IMR-90 (cell line): ENCODE results near the gene KDM8. TPM values are rescaled to one million over a fixed set of nuclear protein-coding genes. Genes with fewer than 3 reads are reported as not detected.

Experiments
- ATAC-seq: fragments of 200-7000 bp; cut with Tn5 transposase; 2 replicates; pipeline ENCODE4 v1.9.1; 2020; ENCODE audit warnings: low read depth, mild to moderate bottlenecking, moderate library complexity
- BruUV-seq: library from RNA; stranded (reverse); fragments of 400-500 nt; replicated peaks from 2 replicates; lab custom pipeline; 2021; lab: Mats Ljungman, UMichigan
- CTCF ChIA-PET: fragments of 300-600 bp; formaldehyde crosslinking; extraction: SDS; loops from one replicate; lab custom pipeline; 2021; ENCODE audit warnings: antibody characterized with exemption; lab: Yijun Ruan, JAX
- POLR2A ChIA-PET: fragments of 300-600 bp; sonication (Branson Sonifier 250); formaldehyde crosslinking; loops from one replicate; lab custom pipeline; 2022; ENCODE audit warnings: antibody characterized with exemption; ENCODE audit not compliant: unreplicated experiment; lab: Charles Lee
- DNase-seq: peaks from one replicate; pipeline ENCODE4 v3.0.0; 2013
- H2AFZ ChIP-seq: replicated peaks from 2 replicates; pipeline ENCODE3; 2013; ENCODE audit warnings: low read length, mild to moderate bottlenecking; ENCODE audit not compliant: poor library complexity
- H2AK5ac ChIP-seq: 2 replicates; pipeline ENCODE4 v1.6.1; 2013; ENCODE audit warnings: low read depth, low read length, inconsistent platforms
- H2AK9ac ChIP-seq: replicated peaks from 2 replicates; pipeline ENCODE3; 2013; ENCODE audit warnings: mild to moderate bottlenecking, low read depth, low read length, moderate library complexity; ENCODE audit not compliant: poor library complexity
- H2BK120ac ChIP-seq: 2 replicates; pipeline ENCODE4 v1.6.1; 2013; ENCODE audit warnings: low read depth, low read length, inconsistent platforms
- H2BK15ac ChIP-seq: 3 replicates; pipeline ENCODE4 v1.6.1; 2013; ENCODE audit warnings: low read depth, low read length, inconsistent platforms
- H2BK20ac ChIP-seq: 2 replicates; pipeline ENCODE4 v1.6.1; 2013; ENCODE audit warnings: low read depth, mild to moderate bottlenecking, inconsistent platforms, low read length, moderate library complexity
- H2BK5ac ChIP-seq: 2 replicates; pipeline ENCODE4 v1.6.1; 2013; ENCODE audit warnings: mild to moderate bottlenecking, low read depth, low read length, inconsistent platforms; ENCODE audit not compliant: poor library complexity, severe bottlenecking
- H3K14ac ChIP-seq: replicated peaks from 2 replicates; pipeline ENCODE4 v1.6.1; 2013; ENCODE audit warnings: low read depth, low read length, inconsistent platforms
- H3K18ac ChIP-seq: 2 replicates; pipeline ENCODE4 v1.6.1; 2013; ENCODE audit warnings: low read depth, low read length, control low read depth
- H3K23ac ChIP-seq: 2 replicates; pipeline ENCODE4 v1.6.1; 2013; ENCODE audit warnings: low read depth, low read length, inconsistent platforms
- H3K27ac ChIP-seq: 2 replicates; pipeline ENCODE4 v1.5.1; 2013; ENCODE audit warnings: mild to moderate bottlenecking, control low read depth, low read length; ENCODE audit not compliant: insufficient read depth
- H3K27me3 ChIP-seq: 2 replicates; pipeline ENCODE4 v1.6.1; 2013; ENCODE audit warnings: low read length; ENCODE audit not compliant: control insufficient read depth, insufficient read depth
- H3K36me3 ChIP-seq: 2 replicates; pipeline ENCODE4 v1.6.1; 2013; ENCODE audit warnings: low read length, mixed read lengths; ENCODE audit not compliant: control insufficient read depth, insufficient read depth
- H3K4ac ChIP-seq: 2 replicates; pipeline ENCODE4 v1.6.1; 2013; ENCODE audit warnings: low read depth, low read length, inconsistent platforms
- H3K4me1 ChIP-seq: 2 replicates; pipeline ENCODE4 v1.6.1; 2013; ENCODE audit warnings: low read length, mixed read lengths; ENCODE audit not compliant: control insufficient read depth, insufficient read depth
- H3K4me2 ChIP-seq: 2 replicates; pipeline ENCODE4 v1.6.1; 2013; ENCODE audit warnings: low read depth, mild to moderate bottlenecking, control low read depth, low read length, moderate library complexity
- H3K4me3 ChIP-seq: 2 replicates; pipeline ENCODE4 v1.5.1; 2013; ENCODE audit warnings: low read depth, mild to moderate bottlenecking, control low read depth, low read length, moderate library complexity; ENCODE audit not compliant: insufficient read depth
- H3K56ac ChIP-seq: 2 replicates; pipeline ENCODE4 v1.6.1; 2013; ENCODE audit warnings: low read length, inconsistent platforms; ENCODE audit not compliant: insufficient read depth; ENCODE audit errors: extremely low read depth
- H3K79me1 ChIP-seq, 2 experiments: 2 replicates each; pipeline ENCODE4 v1.6.1; 2013; ENCODE audit warnings: low read length in 2 of 2, inconsistent platforms in 1 of 2, low read depth in 1 of 2
- H3K9ac ChIP-seq: 2 replicates; pipeline ENCODE4 v1.6.1; 2013; ENCODE audit warnings: low read depth, low read length, control low read depth
- H3K9me1 ChIP-seq: 2 replicates; pipeline ENCODE4 v1.6.1; 2013; ENCODE audit warnings: low read length, inconsistent platforms; ENCODE audit not compliant: insufficient read depth
- H3K9me3 ChIP-seq: 2 replicates; pipeline ENCODE4 v1.6.1; 2013; ENCODE audit warnings: low read length; ENCODE audit not compliant: control insufficient read depth, insufficient read depth
- H4K20me1 ChIP-seq: 2 replicates; pipeline ENCODE4 v1.6.1; 2013; ENCODE audit warnings: low read length, inconsistent platforms; ENCODE audit not compliant: insufficient read depth
- H4K5ac ChIP-seq: 2 replicates; pipeline ENCODE4 v1.6.1; 2013; ENCODE audit warnings: mild to moderate bottlenecking, low read depth, low read length, control low read depth
- H4K8ac ChIP-seq, 2 experiments: 2 replicates each; pipeline ENCODE4 v1.6.1; 2013; ENCODE audit warnings: low read depth in 2 of 2, low read length in 2 of 2, control low read depth in 1 of 2, inconsistent platforms in 1 of 2
- H4K91ac ChIP-seq: 2 replicates; pipeline ENCODE4 v1.6.1; 2013; ENCODE audit warnings: low read depth, low read length, inconsistent platforms; ENCODE audit not compliant: insufficient read depth
- BHLHE40 ChIP-seq: fragments of 150-350 bp; IDR thresholded peaks from 2 replicates; pipeline ENCODE4 v1.6.1; 2016; ENCODE audit warnings: mild to moderate bottlenecking, low read depth, low read length
- CEBPB ChIP-seq: IDR thresholded peaks from 2 replicates; pipeline ENCODE4 v1.6.1; 2012; ENCODE audit warnings: low read depth, low read length, improper control_type of control experiment
- CHD1 ChIP-seq: IDR thresholded peaks from 2 replicates; pipeline ENCODE4 v1.6.1; 2012; ENCODE audit warnings: low read depth, low read length, improper control_type of control experiment
- FOS ChIP-seq: fragments of 150-350 bp; IDR thresholded peaks from 2 replicates; pipeline ENCODE4 v1.6.1; 2016; ENCODE audit warnings: low read depth, low read length
- MAFK ChIP-seq: IDR thresholded peaks from 2 replicates; pipeline ENCODE4 v1.6.1; 2012; ENCODE audit warnings: low read depth, low read length, improper control_type of control experiment
- MAZ ChIP-seq: IDR thresholded peaks from 2 replicates; pipeline ENCODE4 v1.6.1; 2012; ENCODE audit warnings: low read depth, mild to moderate bottlenecking, low read length, improper control_type of control experiment, moderate library complexity, borderline replicate concordance
- MXI1 ChIP-seq: IDR thresholded peaks from 2 replicates; pipeline ENCODE4 v1.6.1; 2012; ENCODE audit warnings: low read depth, mild to moderate bottlenecking, low read length, moderate library complexity, borderline replicate concordance
- RAD21 ChIP-seq: IDR thresholded peaks from 2 replicates; pipeline ENCODE4 v1.6.1; 2012; ENCODE audit warnings: low read length, improper control_type of control experiment
- RCOR1 ChIP-seq: IDR thresholded peaks from 2 replicates; pipeline ENCODE4 v1.6.1; 2012; ENCODE audit warnings: mild to moderate bottlenecking, low read length, improper control_type of control experiment; ENCODE audit not compliant: insufficient replicate concordance
- RFX5 ChIP-seq: IDR thresholded peaks from 2 replicates; pipeline ENCODE4 v1.8.0; 2012; ENCODE audit warnings: low read depth, mild to moderate bottlenecking, low read length, moderate library complexity
- SMC3 ChIP-seq: fragments of 150-350 bp; IDR thresholded peaks from 2 replicates; pipeline ENCODE4 v1.6.1; 2016; ENCODE audit warnings: low read depth, mild to moderate bottlenecking, antibody characterized with exemption, low read length, moderate library complexity
- USF2 ChIP-seq: fragments of 150-350 bp; IDR thresholded peaks from 2 replicates; pipeline ENCODE4 v1.6.1; 2017; ENCODE audit warnings: mild to moderate bottlenecking, antibody characterized with exemption, low read length, low read depth
- WGBS, 2 experiments: methylation state at CpG; one replicate each; pipeline versions ENCODE4 v1.1.5 to v1.1.7; 2013; ENCODE audit warnings: missing lambda C conversion rate in 2 of 2; ENCODE audit not compliant: insufficient read length in 1 of 2; ENCODE audit errors: extremely low coverage in 2 of 2; 5-methylcytosine and 5-hydroxymethylcytosine counted together
- dilution Hi-C: fragments of 300-500 bp; cut with HindIII; formaldehyde crosslinking; loops from one replicate; pipeline ENCODE4 v1.14.3; 2018; ENCODE audit warnings: low sequenced_read_pairs; ENCODE audit not compliant: unreplicated experiment
- in situ Hi-C: fragments of 300-500 bp; cut with MboI; formaldehyde crosslinking; loops from 3 replicates; pipeline ENCODE4 v1.14.3; 2019; ENCODE audit warnings: low sequenced_read_pairs, inconsistent platforms, mixed read lengths
- intact Hi-C: fragments of 100-400 bp; cut with micrococcal nuclease; formaldehyde crosslinking; loops from 2 replicates; pipeline ENCODE4 v1.10.0; 2022
- polyA plus RNA-seq, 3 experiments: library from polyadenylated mRNA; depleted of rRNA; stranded (reverse); fragments of >200 nt; gene quantifications; 2 replicates each; pipeline ENCODE4 v1.2.3, GENCODE V29; 2012; ENCODE audit warnings: low replicate concordance in 1 of 3
- total RNA-seq: library from RNA; depleted of rRNA; stranded (reverse); fragments of >200 nt; gene quantifications from 2 replicates; pipeline ENCODE4 v1.2.3, GENCODE V29; 2012

The KDM8 gene
- total and polyA plus RNA-seq, 2 of the 4 experiments (the other 2 are of a cell fraction): 3.2 to 3.8 TPM

- Histone ChIP-seq H3K79me1 (peaks cover 37 to 57% of the 10 kb centered on the region in 2 experiments), H2BK120ac (peak overlapping the region; percentile 79), H3K9me1 (peaks cover 20% of the 10 kb centered on the region; the same call in 1 of the 2 replicates), H2BK5ac (no peak overlapping the region), H3K14ac (peak overlapping the region; percentile 85), H3K27ac (peak overlapping the region; percentile 9; the same call in 1 of the 2 replicates), H4K8ac (peak overlapping the region; percentile 31 to 74; a peak in 3 of 4 replicates), H4K20me1 (no peaks in the 10 kb centered on the region), H3K4me3 (no peak overlapping the region), H3K56ac (no peak overlapping the region), H3K18ac (peak overlapping the region; percentile 70), H3K4ac (peak overlapping the region; percentile 80), H3K36me3 (peaks cover 7% of the 10 kb centered on the region; the same call in 1 of the 2 replicates), H2BK15ac (peak overlapping the region; percentile 72; the same call in 1 of the 3 replicates), H3K4me2 (no peak overlapping the region), H3K4me1 (peaks cover 16% of the 10 kb centered on the region), H2AFZ (no peak overlapping the region), H4K91ac (peak overlapping the region; percentile 82), H2BK20ac (peak overlapping the region; percentile 76), H3K27me3 (no peaks in the 10 kb centered on the region), H4K5ac (peak overlapping the region; percentile 37), H2AK9ac (no peak overlapping the region), H2AK5ac (peak overlapping the region; percentile 88), H3K23ac (peak overlapping the region; percentile 71; the same call in 1 of the 2 replicates), H3K9ac (no peak overlapping the region), H3K9me3 (no peaks in the 10 kb centered on the region)
- dilution Hi-C loops: no loop called here
- in situ Hi-C loops: no loop called here
- intact Hi-C loops: no loop called here
- no peak for TF ChIP-seq RAD21
- TF ChIP-seq USF2: no peak
- no peak for TF ChIP-seq BHLHE40
- TF ChIP-seq FOS: no peak
- no peak for TF ChIP-seq MAFK
- TF ChIP-seq SMC3: no peak
- no peak for TF ChIP-seq RCOR1
- no peak for TF ChIP-seq CHD1
- TF ChIP-seq MXI1: no peak
- TF ChIP-seq RFX5: no peak
- no peak for TF ChIP-seq MAZ
- no peak for TF ChIP-seq CEBPB
- no peak for DNase-seq
- no TSS peak for BruUV-seq
- ATAC-seq: no peak
- CTCF ChIA-PET: no interaction called here
- 88% methylated on average over 1 of the region's 8 CpGs; no CpG with 5 or more reads in 1 of the 2 experiments for WGBS, 2 experiments
- POLR2A ChIA-PET: interaction anchor here (0.7 kb wide), 1 partner anchor 327 kb away, joined by 8 read pairs; no protein-coding TSS in a partner anchor
Observed at GRCh38 chr16:27251541-27252205, 48.3 kb downstream of the KDM8 start.
